NCI-H510A treated with DMSO at 0.1 percent for 48 hours (cell line): ENCODE measurements around the gene MYEOV.

Source experiments
- DNase-seq: peaks from one replicate; lab custom pipeline; 2025; lab: John Stamatoyannopoulos, UW

MYEOV gene

DNA sequence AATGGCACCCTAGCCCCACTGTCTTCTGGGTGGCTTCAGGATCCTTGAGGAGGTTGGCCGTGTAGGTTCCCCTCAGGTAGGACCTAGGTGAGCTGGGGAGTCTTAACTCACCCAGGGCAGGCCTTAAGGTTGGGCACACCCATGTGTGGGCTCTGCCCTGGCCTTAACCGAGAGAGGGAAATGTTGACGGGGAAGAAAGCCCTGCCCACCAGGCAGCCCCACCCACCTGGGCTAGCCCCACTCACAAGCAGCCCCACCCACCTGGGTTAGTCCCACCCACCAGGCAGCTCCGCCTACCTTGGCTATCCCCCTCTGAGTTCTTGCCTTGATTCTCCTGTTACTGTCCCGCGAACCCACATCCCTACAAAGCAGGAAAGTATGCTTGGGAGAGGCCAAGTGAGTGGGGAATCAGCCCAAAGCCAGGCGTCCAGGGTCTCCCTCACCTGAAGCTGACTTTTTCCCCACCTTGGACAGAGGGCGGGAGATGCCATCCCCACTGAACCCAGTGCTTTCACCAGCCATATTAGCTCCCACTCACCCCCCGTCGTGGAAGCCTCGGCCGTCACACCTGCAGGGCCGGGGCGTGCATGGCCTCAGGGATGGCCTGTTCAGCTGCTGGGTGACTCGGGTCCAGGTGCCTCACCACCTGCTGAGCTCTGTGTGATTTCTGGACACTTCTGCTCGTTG lies at the start of gene MYEOV:
Gene MYEOV, plus strand, starts transcription at position 337 of the 687 bp plus-strand sequence. CDS start 1,200 bp downstream, outside the sequence.
- no peak for DNase-seq

DNA sequence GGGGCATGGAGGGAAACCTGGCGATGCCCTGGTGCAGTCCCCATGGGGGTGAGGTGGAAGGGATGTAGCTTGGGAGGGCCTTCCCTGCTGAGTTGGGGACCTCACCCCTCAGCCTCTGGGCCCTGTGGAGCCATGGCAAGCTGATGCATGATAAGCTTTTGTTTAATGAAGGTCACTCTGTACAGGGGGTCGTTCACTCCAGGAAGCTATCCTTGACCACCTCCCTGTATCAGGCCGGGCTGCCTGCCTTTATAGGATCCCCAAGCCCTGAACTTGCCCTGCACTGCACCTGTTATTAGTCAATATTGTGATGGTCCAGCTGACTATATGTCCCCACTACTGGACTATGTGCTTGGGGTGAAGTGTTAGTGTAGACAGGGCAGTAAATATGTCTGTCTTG lies 49.7 kb upstream of the MYEOV start:
- DNase-seq: no peak

GRCh38 chr11:69245041-69245440 lies 48.9 kb upstream of the MYEOV start:
- DNase-seq: no peak

DNA sequence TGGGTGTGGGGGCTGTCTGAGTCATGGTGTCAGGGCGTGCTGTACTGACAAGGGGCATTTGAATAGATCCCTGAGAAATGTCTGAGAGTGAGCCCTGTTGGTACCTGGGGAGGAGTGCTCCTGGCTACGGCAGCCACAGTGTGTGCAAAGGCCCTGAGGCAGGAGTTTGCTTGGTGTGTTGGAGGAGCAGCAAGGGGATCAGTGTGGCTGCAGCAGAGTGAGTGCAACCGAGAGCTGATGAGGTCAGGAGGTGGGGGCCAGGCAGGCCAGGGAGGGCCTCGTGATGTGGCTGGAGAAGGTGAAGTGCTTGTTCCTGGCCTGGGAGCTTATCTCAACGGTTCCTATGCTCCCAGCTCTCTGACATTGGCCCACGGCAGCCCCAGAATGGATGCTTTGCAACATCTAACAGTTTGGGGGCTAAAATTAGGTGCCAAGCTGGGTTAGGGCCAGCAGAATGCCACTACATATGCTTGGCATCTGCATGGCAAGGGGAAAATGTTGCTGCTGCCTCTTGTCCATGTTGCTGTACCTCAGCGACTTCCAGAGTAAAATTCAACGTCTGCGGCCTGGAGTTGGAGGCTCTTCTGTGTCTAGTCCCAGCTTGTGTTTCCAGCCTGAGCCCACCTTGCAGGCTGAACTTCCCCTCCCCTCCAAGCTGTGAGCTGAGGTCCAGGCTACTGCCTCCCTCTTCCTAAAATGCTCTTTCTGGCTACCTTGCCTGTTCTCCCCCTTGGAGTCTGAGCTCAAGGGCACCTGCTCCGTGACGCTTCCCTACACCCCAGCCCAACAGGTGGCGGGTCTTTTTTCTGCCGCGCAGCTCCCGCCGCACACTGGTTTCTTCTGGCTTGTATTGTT lies 48.2 kb upstream of the MYEOV start:
- no peak for DNase-seq

- no peak for DNase-seq
Observed at GRCh38 chr11:69249311-69250185, 44.4 kb upstream of the MYEOV start.

GRCh38 chr11:69250186-69251056 lies 43.5 kb upstream of the MYEOV start:
- no peak for DNase-seq

DNA sequence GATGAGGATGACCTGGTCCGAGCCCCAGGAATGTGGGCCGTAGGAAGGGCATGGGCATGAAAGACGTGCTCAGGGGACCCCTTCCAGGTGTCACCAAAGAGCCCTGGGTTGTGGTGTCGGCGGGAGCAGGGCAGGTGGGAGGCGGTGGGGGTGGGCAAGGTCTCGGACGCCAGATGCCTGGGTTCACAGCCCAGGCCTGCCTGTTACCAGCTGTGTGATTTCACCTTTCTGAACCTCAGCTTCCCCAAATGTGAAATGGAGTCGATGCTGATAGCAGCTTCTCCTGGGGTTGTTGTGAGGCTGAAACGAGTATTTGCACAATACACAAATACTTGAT lies 42.9 kb upstream of the MYEOV start:
- no peak for DNase-seq

DNA sequence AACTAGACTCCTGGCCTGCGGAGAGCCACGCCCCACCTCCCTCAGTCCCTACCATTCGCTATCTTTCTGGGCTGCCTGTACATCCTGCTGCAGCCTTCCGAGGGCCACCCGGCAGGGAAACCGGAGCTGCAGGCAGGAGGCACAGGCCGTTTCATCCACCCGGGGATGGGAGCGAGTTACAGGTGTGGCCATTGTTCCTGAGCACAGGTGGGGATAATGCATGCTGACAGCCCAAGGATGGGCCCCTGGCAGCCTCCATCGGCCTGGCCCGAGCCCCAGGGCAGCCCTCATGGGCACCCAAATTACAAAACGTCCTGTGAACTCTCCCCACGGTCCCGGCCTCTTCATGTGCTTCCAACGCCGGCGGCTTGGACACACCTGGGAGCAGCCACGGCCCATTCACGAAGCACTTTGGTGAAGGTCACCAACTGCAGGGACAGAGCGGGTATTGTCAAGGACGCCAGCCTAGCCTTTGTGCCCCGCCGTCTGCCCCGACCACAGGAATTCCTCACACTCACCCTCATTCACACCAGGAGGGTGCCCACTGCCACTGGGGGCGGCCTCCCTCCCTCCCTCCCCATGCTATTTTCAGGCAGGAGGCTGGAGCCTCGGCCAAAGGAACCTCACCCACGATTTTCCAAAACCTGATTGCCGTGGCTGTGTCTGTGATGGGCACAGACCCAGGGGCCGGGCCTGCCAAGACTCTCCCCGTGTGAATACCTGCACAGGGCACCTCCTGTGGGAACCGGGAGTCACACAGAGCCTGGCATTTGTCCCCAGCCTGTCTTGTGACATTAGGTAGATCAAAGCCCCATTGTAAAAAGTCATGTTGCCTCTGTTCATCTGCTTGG lies 42.1 kb upstream of the MYEOV start:
- DNase-seq: no peak

- no peak for DNase-seq
Observed at GRCh38 chr11:69252490-69252837, 41.5 kb upstream of the MYEOV start.

DNA sequence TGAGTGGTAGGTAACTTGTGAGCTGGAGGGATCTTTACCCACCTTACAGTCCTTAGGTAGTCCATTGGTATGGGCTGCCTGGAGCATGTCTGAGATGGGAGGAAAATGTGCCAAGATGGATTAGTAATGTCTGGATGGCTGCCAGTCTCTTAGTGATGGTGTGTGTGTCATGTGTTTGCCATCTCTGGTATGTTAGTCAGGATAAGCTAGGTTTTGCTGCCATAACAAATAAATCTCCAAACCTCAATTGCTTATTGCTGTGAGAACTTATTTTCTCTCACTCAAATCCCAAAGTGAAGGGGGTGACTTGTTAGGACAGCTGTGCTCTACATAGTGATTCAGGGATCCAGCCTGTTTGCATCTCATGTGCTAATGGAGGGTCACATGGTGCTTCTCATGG lies 40.9 kb upstream of the MYEOV start:
- DNase-seq: no peak

DNA sequence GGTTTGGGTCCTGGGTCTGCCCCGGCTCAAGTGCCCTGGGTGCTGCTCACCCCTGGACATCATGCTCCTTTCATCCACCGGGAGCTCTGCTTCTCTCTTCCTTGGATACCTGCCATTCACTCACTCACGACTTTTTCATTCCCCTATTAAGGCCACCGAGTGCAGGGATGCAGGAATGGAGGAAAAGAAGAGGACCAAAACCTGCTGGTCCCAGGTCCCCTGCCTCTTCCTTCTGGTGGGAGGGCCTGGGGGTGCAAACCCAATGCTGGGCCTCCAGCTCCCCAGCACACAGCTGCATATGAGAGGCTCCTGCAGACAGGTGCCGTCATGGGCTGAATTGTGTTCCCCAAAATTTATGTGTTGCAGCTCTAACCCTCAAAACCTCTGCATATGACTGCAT lies 36.8 kb upstream of the MYEOV start:
- DNase-seq: no peak

DNA sequence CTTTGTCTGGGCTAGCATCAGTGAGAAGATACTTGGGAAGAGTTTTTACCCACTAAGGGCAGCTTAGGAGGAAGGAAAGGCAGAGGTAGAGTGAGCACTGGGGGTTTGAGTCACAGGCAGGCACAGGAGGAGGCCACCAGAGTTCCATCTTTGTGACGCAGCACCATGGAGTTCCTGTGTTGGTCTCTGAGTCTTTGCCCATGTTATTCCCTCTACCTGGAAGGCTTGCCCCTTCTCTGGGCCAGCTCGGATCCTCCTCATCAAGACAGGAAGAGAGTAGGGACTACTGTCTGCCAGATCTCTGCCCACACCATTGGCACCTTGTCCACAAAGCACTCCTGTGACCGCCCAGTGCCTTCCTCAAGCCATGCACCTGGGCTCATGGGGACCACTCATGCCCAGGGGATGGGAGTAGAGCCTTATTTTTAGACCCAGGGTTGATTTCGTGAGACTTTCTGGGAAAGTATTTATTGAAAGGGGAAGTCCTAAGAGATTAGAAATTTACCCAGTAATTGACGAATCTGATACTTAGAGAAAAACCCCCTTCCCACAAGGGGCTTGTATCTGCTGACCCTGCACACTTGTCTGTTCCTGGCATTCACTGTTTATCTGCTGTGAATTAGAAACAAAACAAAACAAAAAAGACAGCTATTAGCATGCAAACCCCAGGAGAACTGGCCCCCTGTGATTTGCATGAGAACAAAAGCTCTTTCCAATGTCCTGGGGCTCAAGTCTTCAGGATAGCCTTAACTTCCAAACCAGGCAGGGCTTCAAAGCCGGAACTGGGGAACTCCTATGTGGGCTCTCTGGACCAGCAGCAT lies 35.9 kb upstream of the MYEOV start:
- DNase-seq: no peak

GRCh38 chr11:69259096-69259495 lies 34.9 kb upstream of the MYEOV start:
- DNase-seq: no peak

DNA sequence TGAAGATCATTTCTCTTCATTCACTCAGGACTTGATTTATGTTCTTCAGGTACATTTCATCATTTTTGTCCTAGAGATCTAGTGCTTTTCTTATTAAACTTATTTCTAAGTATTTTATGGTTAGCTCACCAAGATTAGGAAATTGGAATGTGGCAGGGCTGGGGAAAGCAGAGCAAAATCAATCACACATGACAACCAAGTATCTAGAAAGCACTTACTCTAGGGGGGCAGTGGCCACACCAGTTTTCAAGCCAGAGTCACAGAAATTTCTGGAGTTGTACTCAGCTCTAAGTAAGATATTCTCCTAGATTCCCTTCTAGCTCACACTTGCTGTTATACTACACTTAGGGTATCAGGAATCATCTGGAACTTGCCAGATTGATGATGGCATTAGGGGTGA lies 33.3 kb upstream of the MYEOV start:
- DNase-seq: no peak

GRCh38 chr11:69261116-69261515 lies 32.8 kb upstream of the MYEOV start:
- DNase-seq: no peak

- no peak for DNase-seq
Observed at GRCh38 chr11:69262918-69263735, 30.8 kb upstream of the MYEOV start.

DNA sequence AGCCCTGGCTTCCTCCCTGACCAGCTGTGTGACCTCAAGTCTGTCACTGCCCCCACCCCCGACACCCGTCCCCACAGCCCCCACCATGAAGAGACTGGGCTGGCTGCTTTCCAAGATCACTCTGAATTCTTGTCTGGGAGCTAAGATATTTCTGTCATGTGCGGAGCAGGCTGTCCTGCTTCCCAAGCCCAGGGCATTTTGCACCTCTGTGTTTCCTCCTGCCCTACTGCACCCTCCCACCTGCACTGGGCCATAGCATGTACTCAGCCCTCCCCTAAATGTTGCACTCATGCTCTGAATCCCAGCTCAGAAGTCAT lies 30.3 kb upstream of the MYEOV start:
- no peak for DNase-seq

GRCh38 chr11:69264486-69264885 lies 29.5 kb upstream of the MYEOV start:
- no peak for DNase-seq

- DNase-seq: no peak
Observed at GRCh38 chr11:69265210-69265609, 28.7 kb upstream of the MYEOV start.
